Upper lobe of left lung (tissue), 6 donors: ENCODE data around the gene PGRMC2. TPM values are rescaled to one million over a fixed set of nuclear protein-coding genes. Genes with fewer than 3 reads are reported as not detected.

Experiments
- ATAC-seq, 2 donors: fragments of 200-7000 bp; cut with Tn5 transposase; one replicate each; pipeline ENCODE4 v1.9.1; 2022; ENCODE audit warnings: mild to moderate bottlenecking in 2 of 2, moderate library complexity in 2 of 2; ENCODE audit not compliant: low FRiP score in 2 of 2
- DNase-seq, 2 donors: peaks; one replicate each; pipeline ENCODE4 v3.0.0-alpha.2; 2019 to 2020
- H3K27ac ChIP-seq, 4 donors: fragments of 200-600 bp; sonication (generic); one replicate each; pipeline ENCODE4 v1.5.1; 2016 to 2019
- H3K27me3 ChIP-seq, 4 donors: fragments of 200-600 bp; sonication (generic); one replicate each; pipeline ENCODE4 v1.5.1; 2017 to 2019
- H3K36me3 ChIP-seq, 4 donors: fragments of 200-600 bp; sonication (generic); one replicate each; pipeline ENCODE4 v1.5.1; 2016 to 2019
- H3K4me1 ChIP-seq, 4 donors: fragments of 200-600 bp; sonication (generic); one replicate each; pipeline ENCODE4 v1.5.1; 2018 to 2019
- H3K4me3 ChIP-seq, 4 donors: fragments of 200-600 bp; sonication (generic); one replicate each; pipeline ENCODE4 v1.5.1; 2017 to 2019; ENCODE audit warnings: mild to moderate bottlenecking in 2 of 4, moderate library complexity in 1 of 4
- H3K9me3 ChIP-seq, 4 donors: fragments of 200-600 bp; sonication (generic); one replicate each; pipeline ENCODE4 v1.5.1; 2018 to 2019
- EP300 ChIP-seq, 4 donors: sonication (generic); formaldehyde crosslinking; IDR thresholded peaks; one replicate each; pipeline ENCODE4 v1.5.1; 2017; ENCODE audit warnings: antibody characterized with exemption in 4 of 4, control low read depth in 2 of 4
- POLR2A ChIP-seq, 4 donors: fragments of 450-650 bp; IDR thresholded peaks; one replicate each; pipeline ENCODE4 v1.5.1; 2016 to 2017; ENCODE audit warnings: antibody characterized with exemption in 4 of 4, mild to moderate bottlenecking in 2 of 4
- POLR2AphosphoS5 ChIP-seq, 2 donors: sonication (generic); formaldehyde crosslinking; IDR thresholded peaks; one replicate each; pipeline ENCODE4 v1.5.1; 2017; ENCODE audit warnings: antibody characterized with exemption in 2 of 2
- WGBS, 2 donors: methylation state at CpG; one replicate each; pipeline ENCODE4 v1.1.5; 2017 to 2018; 5-methylcytosine and 5-hydroxymethylcytosine counted together
- total RNA-seq, 6 donors: library from RNA; depleted of rRNA in 4 of 6; stranded (reverse); fragments of >200 nt in 4 of 6; gene quantifications; one replicate each; pipeline versions ENCODE4 v1.1.0 to v1.2.1, GENCODE V29; 2016 to 2021
- TF ChIP-seq, protein P1 (sequence below), 6 experiments: fragments of 450-650 bp in 4 of 6; fragments of 200-600 bp in 2 of 6; sonication (generic) in 2 of 6; IDR thresholded peaks; one replicate each; pipeline ENCODE4 v1.5.1; 2016 to 2019; ENCODE audit warnings: antibody characterized with exemption in 6 of 6
- donor health status: DM: no; HTN: no; CAD: no; lungs with moderate emphysema.
- donor health status: DM: no; HTN: yes; CAD: no; lungs with severe emphysema.

PGRMC2 gene
- total RNA-seq, 6 donors from 2014 or later, result 6.3 to 56.0 (median 36.5) TPM

DNA sequence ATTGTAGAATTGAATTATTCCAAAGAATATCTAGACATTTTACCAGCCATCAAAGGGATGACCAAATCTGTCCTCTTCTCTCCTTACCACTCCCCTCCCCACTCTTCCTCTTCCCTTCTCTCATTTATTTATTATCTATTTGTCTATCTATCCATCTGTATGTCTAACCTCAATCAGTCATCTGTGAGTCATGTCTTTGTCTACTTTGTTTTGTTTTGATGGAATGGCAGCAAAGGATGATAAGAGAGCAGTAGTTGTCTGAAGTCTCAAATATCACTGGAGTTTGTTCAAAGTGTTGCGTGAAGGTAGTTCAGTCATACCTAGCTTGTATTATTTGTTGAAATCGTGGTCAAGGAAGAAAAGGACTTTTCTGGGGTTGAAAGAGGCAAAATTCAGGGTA, 34.7 kb upstream of the PGRMC2 start:
- no peaks in the 10 kb centered on the region for H3K27me3 ChIP-seq
- DNase-seq (no peak), ATAC-seq (no peak)
- H3K9me3 ChIP-seq, result no peaks in the 10 kb centered on the region
- no peak overlapping the region for H3K27ac ChIP-seq
- no peak overlapping the region for H3K4me3 ChIP-seq
- TF ChIP-seq POLR2AphosphoS5 (IDR thresholded peaks at IDR 0.05), result no peak
- no peak for TF ChIP-seq EP300 (IDR thresholded peaks at IDR 0.05)
- TF ChIP-seq POLR2A (IDR thresholded peaks at IDR 0.05), result no peak
- TF ChIP-seq, protein P1, sequence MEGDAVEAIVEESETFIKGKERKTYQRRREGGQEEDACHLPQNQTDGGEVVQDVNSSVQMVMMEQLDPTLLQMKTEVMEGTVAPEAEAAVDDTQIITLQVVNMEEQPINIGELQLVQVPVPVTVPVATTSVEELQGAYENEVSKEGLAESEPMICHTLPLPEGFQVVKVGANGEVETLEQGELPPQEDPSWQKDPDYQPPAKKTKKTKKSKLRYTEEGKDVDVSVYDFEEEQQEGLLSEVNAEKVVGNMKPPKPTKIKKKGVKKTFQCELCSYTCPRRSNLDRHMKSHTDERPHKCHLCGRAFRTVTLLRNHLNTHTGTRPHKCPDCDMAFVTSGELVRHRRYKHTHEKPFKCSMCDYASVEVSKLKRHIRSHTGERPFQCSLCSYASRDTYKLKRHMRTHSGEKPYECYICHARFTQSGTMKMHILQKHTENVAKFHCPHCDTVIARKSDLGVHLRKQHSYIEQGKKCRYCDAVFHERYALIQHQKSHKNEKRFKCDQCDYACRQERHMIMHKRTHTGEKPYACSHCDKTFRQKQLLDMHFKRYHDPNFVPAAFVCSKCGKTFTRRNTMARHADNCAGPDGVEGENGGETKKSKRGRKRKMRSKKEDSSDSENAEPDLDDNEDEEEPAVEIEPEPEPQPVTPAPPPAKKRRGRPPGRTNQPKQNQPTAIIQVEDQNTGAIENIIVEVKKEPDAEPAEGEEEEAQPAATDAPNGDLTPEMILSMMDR (IDR thresholded peaks at IDR 0.05), result no peak
- 69 to 77% methylated on average over 2 of the region's 2 CpGs for WGBS, 2 donors
- H3K4me1 ChIP-seq, result no peaks in the 10 kb centered on the region
- no peaks in the 10 kb centered on the region for H3K36me3 ChIP-seq

DNA sequence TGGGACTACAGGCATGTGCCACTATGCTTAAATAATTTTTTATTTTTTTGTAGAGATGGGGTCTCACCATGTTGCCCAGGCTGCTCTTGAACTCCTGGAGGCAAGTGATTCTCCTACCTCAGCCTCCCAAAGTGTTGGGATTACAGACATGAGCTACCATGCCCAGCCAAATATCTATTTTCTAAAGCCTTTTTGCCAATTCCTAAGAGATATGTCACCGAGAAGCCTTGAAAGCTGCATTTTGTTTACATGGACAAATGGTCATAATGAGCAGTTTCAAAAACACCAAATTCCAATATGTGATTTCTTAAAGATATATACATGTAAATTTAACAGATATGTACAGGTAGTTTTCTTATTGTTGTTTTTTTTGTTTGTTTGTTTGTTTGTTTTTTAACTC, 33.0 kb upstream of the PGRMC2 start:
- Histone ChIP-seq H3K4me3 (no peak overlapping the region), H3K4me1 (no peaks in the 10 kb centered on the region), H3K9me3 (no peaks in the 10 kb centered on the region), H3K36me3 (no peaks in the 10 kb centered on the region), H3K27ac (no peak overlapping the region), H3K27me3 (no peaks in the 10 kb centered on the region)
- WGBS, 2 donors, result 94% methylated on average over 1 of the region's 1 CpG
- DNase-seq (no peak), ATAC-seq (no peak)
- TF ChIP-seq POLR2AphosphoS5 (IDR thresholded peaks at IDR 0.05) (no peak), POLR2A (IDR thresholded peaks at IDR 0.05) (no peak), EP300 (IDR thresholded peaks at IDR 0.05) (no peak)
- TF ChIP-seq, protein P1 (IDR thresholded peaks at IDR 0.05), result no peak

DNA sequence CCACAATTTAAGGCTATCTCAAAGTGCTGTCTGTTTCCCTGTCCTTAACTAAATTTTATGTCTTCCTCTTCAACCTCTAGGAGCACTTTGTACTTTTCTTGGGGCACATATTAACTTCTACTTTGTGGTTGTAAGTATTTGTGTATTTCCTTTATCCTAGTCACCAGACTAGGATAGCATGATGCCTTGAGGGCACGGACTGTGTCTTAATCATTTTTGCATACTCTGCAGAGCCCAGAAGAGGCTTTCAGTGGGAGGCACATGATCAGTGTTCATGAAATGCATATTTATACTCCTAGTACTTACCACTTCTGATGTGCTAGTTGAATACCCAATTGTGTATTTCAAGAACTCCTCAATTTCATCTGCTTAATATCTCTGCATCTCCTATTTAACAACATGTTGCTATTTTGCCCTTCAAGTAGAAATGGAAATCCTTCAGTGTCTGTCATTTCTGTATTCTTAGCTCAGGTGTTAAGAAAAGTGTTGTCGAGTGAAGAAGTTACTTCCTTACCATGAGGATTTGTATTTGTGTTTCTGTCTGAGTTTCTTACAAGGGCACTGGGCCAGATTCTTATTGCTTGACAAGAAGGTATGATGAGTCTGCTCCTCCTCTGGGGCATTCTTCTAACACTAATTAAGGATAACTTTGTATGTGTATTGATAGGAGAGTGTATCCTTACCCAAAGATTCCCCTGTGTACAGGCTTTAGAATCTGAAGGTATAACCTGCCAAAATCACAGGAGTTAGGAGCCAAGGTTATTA, 28.3 kb upstream of the PGRMC2 start:
- WGBS, 2 donors, result 77 to 94% methylated on average over 2 of the region's 2 CpGs
- no peaks in the 10 kb centered on the region for H3K9me3 ChIP-seq
- ATAC-seq, result no peak

DNA sequence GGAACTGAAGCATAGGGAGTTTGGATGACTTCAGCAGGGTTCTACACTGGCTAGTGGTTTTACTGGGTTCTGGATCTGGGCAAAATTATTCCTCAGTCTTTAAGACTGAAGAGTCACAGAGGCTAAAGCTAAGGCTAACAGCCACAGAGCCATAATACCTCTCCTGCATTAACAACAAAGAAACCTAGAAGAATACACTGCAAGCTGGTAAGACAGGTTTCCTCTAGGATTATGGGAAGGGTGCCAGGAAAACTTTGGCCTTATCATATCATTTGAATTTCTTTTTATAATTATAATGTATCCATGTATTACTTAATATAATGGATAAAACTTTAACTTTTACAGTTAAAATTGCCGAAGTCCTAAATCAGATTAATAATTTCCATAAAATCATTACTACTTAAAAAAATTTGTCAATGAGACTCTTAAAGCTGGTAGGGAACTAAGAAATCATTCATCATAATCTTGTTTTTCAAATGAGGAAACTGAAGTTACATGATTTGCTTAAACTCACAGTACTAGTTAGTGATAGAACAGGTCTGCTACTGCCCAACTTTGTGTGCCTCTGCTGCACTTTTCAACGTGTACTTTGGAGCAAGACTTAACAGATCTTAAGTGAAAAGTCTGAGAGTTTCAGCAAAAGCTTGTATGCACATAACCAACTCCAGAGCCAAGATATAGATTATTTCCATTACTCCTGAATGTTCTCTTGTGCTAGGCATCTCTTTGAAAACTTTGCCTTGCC, 24.2 kb upstream of the PGRMC2 start:
- no peaks in the 10 kb centered on the region for H3K4me1 ChIP-seq
- no peak for DNase-seq
- ATAC-seq, result no peak
- H3K9me3 ChIP-seq, result no peaks in the 10 kb centered on the region
- 60 to 70% methylated on average over 2 of the region's 2 CpGs for WGBS, 2 donors
- no peak for TF ChIP-seq POLR2AphosphoS5 (IDR thresholded peaks at IDR 0.05)
- TF ChIP-seq POLR2A (IDR thresholded peaks at IDR 0.05), result no peak
- TF ChIP-seq EP300 (IDR thresholded peaks at IDR 0.05), result no peak
- TF ChIP-seq, protein P1 (IDR thresholded peaks at IDR 0.05), result no peak
- no peak overlapping the region for H3K4me3 ChIP-seq
- no peaks in the 10 kb centered on the region for H3K36me3 ChIP-seq
- no peak overlapping the region for H3K27ac ChIP-seq
- H3K27me3 ChIP-seq, result no peaks in the 10 kb centered on the region

More for the DNA sequence above, 28.3 kb upstream of the PGRMC2 start:
- Histone ChIP-seq H3K36me3 (no peaks in the 10 kb centered on the region), H3K4me1 (no peaks in the 10 kb centered on the region), H3K27me3 (no peaks in the 10 kb centered on the region), H3K4me3 (no peak overlapping the region), H3K27ac (no peak overlapping the region)
- no peak for DNase-seq
- TF ChIP-seq POLR2A (IDR thresholded peaks at IDR 0.05) (no peak), EP300 (IDR thresholded peaks at IDR 0.05) (no peak), POLR2AphosphoS5 (IDR thresholded peaks at IDR 0.05) (no peak)
- TF ChIP-seq, protein P1 (IDR thresholded peaks at IDR 0.05), result no peak
